ENCODE data around the gene MVP.

DNA sequence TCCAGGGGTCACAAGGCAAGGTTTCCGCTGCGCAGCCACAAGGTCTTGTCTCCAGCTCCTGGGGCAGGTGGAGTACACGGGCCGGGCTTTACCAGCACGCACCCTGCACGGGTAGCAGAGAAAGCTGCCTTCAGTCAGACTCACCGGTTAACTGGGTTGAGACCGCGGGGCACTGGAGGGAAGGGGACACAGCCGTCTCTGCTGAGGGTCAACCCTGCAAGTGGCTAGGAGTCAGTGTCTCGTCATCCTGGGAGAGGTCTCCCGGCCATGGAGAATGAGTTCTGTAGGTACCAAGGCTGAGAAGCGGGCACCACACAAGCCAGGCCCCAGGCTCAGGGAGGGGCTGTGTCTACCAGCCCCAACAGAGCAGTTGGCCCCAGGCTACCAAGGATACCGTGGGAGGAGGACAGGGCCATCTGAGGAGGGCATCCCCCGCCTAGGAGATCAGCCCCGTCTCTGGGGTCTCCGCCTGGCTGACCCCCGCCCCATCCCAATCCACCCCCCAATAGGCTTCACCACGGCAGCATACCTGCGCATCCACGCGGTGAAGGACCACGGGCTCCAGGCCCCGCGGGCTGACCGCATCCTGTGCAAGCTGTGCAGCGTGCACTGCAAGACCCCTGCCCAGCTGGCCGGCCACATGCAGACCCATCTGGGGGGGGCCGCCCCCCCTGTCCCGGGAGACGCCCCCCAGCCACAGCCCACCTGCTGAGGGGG is 11.1 kb upstream of the MVP start:
- TF ChIP-seq HDGF (IDR thresholded peaks at IDR 0.05; ENCODE audit: borderline replicate concordance) (no peak), SUZ12 (IDR thresholded peaks at IDR 0.05) (no peak), TARDBP (IDR thresholded peaks at IDR 0.05) (no peak), SP1 (IDR thresholded peaks at IDR 0.05) (no peak)

Measured in HEK293T (cell line).